GM12872 (cell line): ENCODE measurements around the gene PYCARD.

Experiments
- CTCF ChIP-seq: IDR thresholded peaks from 3 replicates; pipeline ENCODE4 v1.5.1; 2011; ENCODE audit warnings: low read depth, mild to moderate bottlenecking, low read length, moderate library complexity; ENCODE audit not compliant: insufficient read depth

Gene PYCARD

DNA sequence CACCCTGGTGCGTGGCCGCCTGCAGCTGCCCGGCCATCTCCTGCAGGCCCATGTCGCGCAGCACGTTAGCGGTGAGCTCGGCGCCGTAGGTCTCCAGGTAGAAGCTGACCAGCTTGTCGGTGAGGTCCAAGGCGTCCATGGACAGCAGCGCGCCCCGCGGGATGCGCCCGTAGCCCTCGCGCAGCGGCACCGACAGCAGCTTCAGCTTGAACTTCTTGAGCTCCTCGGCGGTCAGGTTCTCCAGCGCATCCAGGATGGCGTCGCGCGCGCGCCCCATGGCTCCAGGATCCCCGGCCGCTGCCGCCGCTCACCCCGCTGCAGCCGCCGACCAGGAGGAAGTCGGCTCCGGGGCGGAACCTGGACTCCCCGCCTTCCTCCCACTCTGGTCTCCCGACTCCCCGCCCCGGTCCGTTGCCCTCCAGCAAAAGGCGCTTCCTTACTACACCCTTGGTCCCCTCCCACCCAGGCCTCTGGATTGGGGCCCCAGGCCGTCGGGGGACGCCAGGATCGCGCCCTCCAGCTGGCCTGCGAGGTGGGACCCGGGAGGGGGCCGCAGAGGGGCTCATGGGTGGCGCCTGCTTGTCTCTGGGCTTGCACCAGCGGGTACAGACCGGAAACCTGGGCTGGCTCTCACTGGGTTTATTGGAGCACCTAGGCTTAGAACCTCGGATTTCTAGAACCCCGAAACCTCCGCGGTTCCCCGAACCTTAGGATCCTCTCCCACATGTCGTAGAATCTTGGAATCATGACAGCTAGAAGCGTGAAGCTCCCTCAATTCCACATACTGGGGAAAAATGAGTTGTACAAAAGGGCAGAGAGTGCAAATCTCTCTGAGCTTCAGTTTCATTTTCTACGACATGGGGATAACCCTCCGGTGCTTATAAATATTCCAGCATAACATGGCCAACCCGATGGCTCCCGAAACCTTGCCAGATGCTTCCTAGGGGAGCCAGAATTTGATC is at the start of gene PYCARD:
Gene PYCARD, minus strand, starts transcription at position 347 of the 962 bp plus-strand sequence. Its CDS starts 70 bp downstream, at position 277.
- no peak for TF ChIP-seq CTCF

DNA sequence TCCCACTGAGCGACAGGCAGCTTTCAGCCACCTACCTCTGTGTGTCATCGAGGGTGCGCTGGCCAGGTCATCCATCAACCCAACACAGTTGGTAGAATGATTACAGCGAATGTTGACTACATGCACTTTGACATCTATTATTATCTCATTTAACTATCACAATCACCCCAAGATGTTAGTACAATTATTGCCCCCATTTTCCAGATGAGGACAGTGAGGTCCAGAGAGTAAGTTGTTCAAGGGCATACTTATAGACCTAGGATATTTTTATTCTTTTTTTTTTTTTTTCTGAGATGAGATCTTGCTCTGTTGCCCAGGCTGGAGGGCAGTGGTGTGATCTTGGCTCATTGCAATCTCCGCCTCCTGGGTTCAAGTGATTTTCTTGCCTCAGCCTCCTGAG is 48.9 kb upstream of the PYCARD start:
- TF ChIP-seq CTCF: no peak

DNA sequence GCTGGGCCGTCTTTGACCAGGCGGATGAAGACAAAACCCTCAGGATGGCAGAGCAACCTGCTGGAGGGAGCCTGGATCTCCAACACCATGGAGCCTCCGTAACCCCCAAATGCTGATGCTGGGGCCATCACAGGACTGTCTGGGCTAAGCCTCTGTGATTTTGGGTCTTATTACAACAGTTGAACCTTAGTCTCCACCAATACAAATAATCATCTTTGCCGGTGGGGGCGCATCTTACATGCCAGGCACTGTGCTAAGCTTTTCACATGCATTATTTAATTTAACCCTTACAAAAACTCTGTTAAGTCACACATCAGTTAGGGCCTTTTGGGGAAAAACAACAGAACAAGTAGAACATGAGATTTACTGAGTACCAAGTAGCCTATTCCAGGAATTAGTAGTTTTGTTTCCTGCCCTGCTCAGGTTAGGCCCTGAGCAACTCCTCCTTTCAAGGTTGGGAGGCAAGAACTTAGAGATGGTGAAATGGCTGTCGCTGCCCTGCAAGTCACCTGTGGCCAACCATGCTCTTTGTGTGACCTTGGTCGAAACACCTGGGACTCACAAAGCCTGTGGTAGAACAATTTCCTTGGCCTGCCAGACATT is 48.3 kb upstream of the PYCARD start:
- TF ChIP-seq CTCF: no peak

GRCh38 chr16:31248344-31248743 is 45.8 kb upstream of the PYCARD start:
- no peak for TF ChIP-seq CTCF

DNA sequence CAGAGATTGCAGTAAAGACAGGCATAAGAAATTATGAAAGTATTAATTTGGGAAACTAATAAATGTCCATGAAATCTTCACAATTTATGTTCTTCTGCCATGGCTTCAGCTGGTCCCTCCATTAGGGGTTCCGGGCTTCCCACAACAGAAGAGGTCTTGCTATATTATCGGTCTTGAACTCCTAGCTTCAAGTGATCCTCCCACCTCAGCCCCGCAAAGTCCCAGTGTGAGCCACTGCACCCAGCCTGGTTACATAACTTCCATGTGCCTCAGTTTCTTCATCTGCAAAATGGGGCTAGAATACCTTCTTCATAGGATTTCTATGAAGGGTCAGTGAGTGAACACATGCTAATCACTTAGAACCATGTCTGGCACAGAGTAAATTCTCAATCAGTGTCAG is 43.7 kb upstream of the PYCARD start:
- no peak for TF ChIP-seq CTCF

- TF ChIP-seq CTCF: no peak
Observed at GRCh38 chr16:31243734-31244670, 41.4 kb upstream of the PYCARD start.

DNA sequence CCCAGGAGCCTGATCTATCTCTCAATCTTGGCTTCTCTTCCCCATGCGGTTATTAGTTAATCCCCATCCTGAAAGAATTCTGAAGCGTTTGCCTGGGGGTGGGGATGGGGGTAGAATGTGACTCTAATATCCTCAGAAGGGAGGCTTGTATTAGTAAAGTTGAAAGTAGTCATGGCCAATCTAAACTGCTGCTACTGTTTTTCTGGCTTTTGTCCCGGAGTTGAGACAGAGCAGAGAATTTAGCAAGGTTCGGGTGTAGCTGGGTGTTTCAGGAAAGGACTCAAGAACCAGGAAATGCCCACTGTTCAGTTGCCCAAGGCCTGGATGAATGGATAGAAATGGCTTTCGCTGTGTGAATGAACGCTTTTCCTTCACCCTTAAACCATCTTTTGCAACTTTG is 39.6 kb upstream of the PYCARD start:
- TF ChIP-seq CTCF: no peak
